ENCODE data around the gene PCDHGB3. TPM values are rescaled to one million over a fixed set of nuclear protein-coding genes. Genes with fewer than 3 reads are reported as not detected.

The PCDHGB3 gene
- total RNA-seq, 1 experiment from 2014 or later = 4.2 TPM

DNA sequence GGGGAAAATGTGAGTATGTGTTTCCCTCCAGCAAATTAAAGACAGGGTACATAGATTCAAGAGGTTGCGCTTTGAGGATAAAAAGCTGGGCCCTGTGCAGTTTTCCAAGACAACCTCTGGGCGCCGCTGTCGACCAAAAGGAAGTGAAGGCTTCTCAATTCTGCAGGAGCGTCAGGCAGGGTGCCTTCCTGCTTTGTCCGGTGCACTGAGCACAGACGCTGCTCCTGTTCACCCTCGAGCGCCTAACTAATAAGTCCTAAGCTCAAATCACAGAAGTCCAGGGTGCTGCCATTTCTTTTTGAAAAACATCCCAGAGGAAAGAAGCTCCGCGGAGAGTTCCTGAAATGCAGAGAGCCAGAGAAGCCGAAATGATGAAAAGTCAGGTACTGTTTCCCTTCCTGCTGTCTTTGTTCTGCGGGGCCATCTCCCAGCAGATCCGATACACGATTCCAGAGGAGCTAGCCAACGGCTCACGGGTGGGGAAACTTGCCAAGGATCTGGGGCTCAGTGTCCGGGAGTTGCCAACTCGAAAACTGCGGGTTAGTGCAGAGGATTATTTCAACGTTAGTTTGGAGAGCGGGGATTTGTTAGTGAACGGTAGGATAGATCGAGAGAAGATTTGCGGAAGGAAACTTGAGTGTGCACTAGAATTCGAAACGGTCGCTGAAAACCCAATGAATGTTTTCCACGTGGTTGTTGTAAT, 20.0 kb upstream of the PCDHGB3 start, which contains the start of gene PCDHGB1 (continued):
- TF ChIP-seq, protein P1, sequence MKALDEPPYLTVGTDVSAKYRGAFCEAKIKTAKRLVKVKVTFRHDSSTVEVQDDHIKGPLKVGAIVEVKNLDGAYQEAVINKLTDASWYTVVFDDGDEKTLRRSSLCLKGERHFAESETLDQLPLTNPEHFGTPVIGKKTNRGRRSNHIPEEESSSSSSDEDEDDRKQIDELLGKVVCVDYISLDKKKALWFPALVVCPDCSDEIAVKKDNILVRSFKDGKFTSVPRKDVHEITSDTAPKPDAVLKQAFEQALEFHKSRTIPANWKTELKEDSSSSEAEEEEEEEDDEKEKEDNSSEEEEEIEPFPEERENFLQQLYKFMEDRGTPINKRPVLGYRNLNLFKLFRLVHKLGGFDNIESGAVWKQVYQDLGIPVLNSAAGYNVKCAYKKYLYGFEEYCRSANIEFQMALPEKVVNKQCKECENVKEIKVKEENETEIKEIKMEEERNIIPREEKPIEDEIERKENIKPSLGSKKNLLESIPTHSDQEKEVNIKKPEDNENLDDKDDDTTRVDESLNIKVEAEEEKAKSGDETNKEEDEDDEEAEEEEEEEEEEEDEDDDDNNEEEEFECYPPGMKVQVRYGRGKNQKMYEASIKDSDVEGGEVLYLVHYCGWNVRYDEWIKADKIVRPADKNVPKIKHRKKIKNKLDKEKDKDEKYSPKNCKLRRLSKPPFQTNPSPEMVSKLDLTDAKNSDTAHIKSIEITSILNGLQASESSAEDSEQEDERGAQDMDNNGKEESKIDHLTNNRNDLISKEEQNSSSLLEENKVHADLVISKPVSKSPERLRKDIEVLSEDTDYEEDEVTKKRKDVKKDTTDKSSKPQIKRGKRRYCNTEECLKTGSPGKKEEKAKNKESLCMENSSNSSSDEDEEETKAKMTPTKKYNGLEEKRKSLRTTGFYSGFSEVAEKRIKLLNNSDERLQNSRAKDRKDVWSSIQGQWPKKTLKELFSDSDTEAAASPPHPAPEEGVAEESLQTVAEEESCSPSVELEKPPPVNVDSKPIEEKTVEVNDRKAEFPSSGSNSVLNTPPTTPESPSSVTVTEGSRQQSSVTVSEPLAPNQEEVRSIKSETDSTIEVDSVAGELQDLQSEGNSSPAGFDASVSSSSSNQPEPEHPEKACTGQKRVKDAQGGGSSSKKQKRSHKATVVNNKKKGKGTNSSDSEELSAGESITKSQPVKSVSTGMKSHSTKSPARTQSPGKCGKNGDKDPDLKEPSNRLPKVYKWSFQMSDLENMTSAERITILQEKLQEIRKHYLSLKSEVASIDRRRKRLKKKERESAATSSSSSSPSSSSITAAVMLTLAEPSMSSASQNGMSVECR (CRISPR knock-in tag; IDR thresholded peaks at IDR 0.05; ENCODE audit: borderline replicate concordance) = no peak
- TF ChIP-seq, protein P2, sequence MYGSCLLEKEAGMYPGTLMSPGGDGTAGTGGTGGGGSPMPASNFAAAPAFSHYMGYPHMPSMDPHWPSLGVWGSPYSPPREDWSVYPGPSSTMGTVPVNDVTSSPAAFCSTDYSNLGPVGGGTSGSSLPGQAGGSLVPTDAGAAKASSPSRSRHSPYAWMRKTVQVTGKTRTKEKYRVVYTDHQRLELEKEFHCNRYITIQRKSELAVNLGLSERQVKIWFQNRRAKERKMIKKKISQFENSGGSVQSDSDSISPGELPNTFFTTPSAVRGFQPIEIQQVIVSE (CRISPR knock-in tag; IDR thresholded peaks at IDR 0.05; ENCODE audit: borderline replicate concordance) = no peak
- no peak for TF ChIP-seq ESRRA (CRISPR knock-in tag; IDR thresholded peaks at IDR 0.05; ENCODE audit: borderline replicate concordance)

DNA sequence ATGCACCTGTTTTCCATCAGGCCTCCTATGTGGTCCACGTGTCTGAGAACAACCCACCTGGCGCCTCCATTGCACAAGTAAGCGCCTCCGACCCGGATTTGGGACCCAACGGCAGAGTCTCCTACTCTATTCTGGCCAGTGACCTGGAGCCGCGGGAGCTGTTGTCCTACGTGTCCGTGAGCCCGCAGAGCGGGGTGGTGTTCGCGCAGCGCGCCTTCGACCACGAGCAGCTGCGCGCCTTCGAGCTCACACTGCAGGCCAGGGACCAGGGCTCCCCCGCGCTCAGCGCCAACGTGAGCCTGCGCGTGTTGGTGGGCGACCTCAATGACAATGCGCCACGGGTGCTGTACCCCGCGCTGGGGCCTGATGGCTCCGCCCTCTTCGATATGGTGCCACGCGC, 18.5 kb upstream of the PCDHGB3 start:
- H3K4me1 Mint-ChIP-seq = peaks cover 2% of the 10 kb centered on the region
- DNase-seq (ENCODE audit: low spot score) = no peak
- TF ChIP-seq, protein P3, sequence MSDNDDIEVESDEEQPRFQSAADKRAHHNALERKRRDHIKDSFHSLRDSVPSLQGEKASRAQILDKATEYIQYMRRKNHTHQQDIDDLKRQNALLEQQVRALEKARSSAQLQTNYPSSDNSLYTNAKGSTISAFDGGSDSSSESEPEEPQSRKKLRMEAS (CRISPR knock-in tag; IDR thresholded peaks at IDR 0.05) = no peak
- TF ChIP-seq, protein P4, sequence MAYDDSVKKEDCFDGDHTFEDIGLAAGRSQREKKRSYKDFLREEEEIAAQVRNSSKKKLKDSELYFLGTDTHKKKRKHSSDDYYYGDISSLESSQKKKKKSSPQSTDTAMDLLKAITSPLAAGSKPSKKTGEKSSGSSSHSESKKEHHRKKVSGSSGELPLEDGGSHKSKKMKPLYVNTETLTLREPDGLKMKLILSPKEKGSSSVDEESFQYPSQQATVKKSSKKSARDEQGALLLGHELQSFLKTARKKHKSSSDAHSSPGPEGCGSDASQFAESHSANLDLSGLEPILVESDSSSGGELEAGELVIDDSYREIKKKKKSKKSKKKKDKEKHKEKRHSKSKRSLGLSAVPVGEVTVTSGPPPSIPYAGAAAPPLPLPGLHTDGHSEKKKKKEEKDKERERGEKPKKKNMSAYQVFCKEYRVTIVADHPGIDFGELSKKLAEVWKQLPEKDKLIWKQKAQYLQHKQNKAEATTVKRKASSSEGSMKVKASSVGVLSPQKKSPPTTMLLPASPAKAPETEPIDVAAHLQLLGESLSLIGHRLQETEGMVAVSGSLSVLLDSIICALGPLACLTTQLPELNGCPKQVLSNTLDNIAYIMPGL (CRISPR knock-in tag; IDR thresholded peaks at IDR 0.05) = no peak
- no peak for TF ChIP-seq JAZF1 (CRISPR knock-in tag; IDR thresholded peaks at IDR 0.05)
- TF ChIP-seq ZNF396 (CRISPR knock-in tag; IDR thresholded peaks at IDR 0.05; ENCODE audit: borderline replicate concordance) = no peak
- TF ChIP-seq MYBL2 (CRISPR knock-in tag; IDR thresholded peaks at IDR 0.05) = no peak
- TF ChIP-seq RELA (CRISPR knock-in tag; IDR thresholded peaks at IDR 0.05; ENCODE audit: borderline replicate concordance) = no peak
- TF ChIP-seq ZBTB21 (CRISPR knock-in tag; IDR thresholded peaks at IDR 0.05; ENCODE audit: borderline replicate concordance) = no peak
- TF ChIP-seq, protein P5, sequence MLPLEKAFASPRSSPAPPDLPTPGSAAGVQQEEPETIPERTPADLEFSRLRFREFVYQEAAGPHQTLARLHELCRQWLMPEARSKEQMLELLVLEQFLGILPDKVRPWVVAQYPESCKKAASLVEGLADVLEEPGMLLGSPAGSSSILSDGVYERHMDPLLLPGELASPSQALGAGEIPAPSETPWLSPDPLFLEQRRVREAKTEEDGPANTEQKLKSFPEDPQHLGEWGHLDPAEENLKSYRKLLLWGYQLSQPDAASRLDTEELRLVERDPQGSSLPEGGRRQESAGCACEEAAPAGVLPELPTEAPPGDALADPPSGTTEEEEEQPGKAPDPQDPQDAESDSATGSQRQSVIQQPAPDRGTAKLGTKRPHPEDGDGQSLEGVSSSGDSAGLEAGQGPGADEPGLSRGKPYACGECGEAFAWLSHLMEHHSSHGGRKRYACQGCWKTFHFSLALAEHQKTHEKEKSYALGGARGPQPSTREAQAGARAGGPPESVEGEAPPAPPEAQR (CRISPR knock-in tag; IDR thresholded peaks at IDR 0.05) = no peak
- TF ChIP-seq, protein P6, sequence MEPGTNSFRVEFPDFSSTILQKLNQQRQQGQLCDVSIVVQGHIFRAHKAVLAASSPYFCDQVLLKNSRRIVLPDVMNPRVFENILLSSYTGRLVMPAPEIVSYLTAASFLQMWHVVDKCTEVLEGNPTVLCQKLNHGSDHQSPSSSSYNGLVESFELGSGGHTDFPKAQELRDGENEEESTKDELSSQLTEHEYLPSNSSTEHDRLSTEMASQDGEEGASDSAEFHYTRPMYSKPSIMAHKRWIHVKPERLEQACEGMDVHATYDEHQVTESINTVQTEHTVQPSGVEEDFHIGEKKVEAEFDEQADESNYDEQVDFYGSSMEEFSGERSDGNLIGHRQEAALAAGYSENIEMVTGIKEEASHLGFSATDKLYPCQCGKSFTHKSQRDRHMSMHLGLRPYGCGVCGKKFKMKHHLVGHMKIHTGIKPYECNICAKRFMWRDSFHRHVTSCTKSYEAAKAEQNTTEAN (CRISPR knock-in tag; IDR thresholded peaks at IDR 0.05) = no peak
- no peak for TF ChIP-seq NR1H2 (CRISPR knock-in tag; IDR thresholded peaks at IDR 0.05)
- TF ChIP-seq, protein P7, sequence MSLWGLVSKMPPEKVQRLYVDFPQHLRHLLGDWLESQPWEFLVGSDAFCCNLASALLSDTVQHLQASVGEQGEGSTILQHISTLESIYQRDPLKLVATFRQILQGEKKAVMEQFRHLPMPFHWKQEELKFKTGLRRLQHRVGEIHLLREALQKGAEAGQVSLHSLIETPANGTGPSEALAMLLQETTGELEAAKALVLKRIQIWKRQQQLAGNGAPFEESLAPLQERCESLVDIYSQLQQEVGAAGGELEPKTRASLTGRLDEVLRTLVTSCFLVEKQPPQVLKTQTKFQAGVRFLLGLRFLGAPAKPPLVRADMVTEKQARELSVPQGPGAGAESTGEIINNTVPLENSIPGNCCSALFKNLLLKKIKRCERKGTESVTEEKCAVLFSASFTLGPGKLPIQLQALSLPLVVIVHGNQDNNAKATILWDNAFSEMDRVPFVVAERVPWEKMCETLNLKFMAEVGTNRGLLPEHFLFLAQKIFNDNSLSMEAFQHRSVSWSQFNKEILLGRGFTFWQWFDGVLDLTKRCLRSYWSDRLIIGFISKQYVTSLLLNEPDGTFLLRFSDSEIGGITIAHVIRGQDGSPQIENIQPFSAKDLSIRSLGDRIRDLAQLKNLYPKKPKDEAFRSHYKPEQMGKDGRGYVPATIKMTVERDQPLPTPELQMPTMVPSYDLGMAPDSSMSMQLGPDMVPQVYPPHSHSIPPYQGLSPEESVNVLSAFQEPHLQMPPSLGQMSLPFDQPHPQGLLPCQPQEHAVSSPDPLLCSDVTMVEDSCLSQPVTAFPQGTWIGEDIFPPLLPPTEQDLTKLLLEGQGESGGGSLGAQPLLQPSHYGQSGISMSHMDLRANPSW (CRISPR knock-in tag; conservative IDR thresholded peaks at IDR 0.05; ENCODE audit: low read depth) = no peak
- ATAC-seq = no peak
- no peak overlapping the region for H3K27ac Mint-ChIP-seq
- H3K36me3 Mint-ChIP-seq = peaks cover 56% of the 10 kb centered on the region
- no peak overlapping the region for H3K4me3 Mint-ChIP-seq
- ChIA-PET CTCF (interaction anchor here (0.8 to 3.7 kb wide), 6 partner anchors 8 to 206 kb away, joined by 3 to 27 read pairs (median 12); partner anchors contain the start of genes PCDHB14, PCDHB15, PCDHGA10 and PCDHGB2), POLR2A (no interaction called here)
- peaks cover 8% of the 10 kb centered on the region for H3K27me3 Mint-ChIP-seq (ENCODE audit: low read depth)
- peaks cover 55% of the 10 kb centered on the region for H3K9me3 Mint-ChIP-seq

All from WTC11 (cell line).